Calu3 (cell line): ENCODE measurements around the gene MCTP1. TPM values are rescaled to one million over a fixed set of nuclear protein-coding genes. Genes with fewer than 3 reads are reported as not detected.

ENCODE experiments used
- BruUV-seq: library from RNA; stranded (reverse); fragments of 400-500 nt; replicated peaks from 2 replicates; lab custom pipeline; 2021; lab: Mats Ljungman, UMichigan
- CTCF ChIA-PET: fragments of 300-600 bp; sonication (Branson Sonifier 250); formaldehyde crosslinking; loops from one replicate; lab custom pipeline; 2022; ENCODE audit warnings: antibody characterized with exemption; lab: Charles Lee
- DNase-seq: peaks from one replicate; pipeline ENCODE4 v3.0.0; 2022
- H3K27ac Mint-ChIP-seq: one replicate; pipeline ENCODE4 v1.8.0; 2022; ENCODE audit warnings: mixed read lengths; ENCODE audit not compliant: unreplicated experiment
- H3K27me3 Mint-ChIP-seq: one replicate; pipeline ENCODE4 v1.8.0; 2022; ENCODE audit warnings: mixed read lengths; ENCODE audit not compliant: unreplicated experiment
- H3K36me3 Mint-ChIP-seq: one replicate; pipeline ENCODE4 v1.8.0; 2022; ENCODE audit warnings: mild to moderate bottlenecking, moderate library complexity, mixed read lengths; ENCODE audit not compliant: insufficient read depth, unreplicated experiment
- H3K4me1 Mint-ChIP-seq: one replicate; pipeline ENCODE4 v1.8.0; 2022; ENCODE audit warnings: mild to moderate bottlenecking, low read depth, mixed read lengths; ENCODE audit not compliant: unreplicated experiment
- H3K4me3 Mint-ChIP-seq: one replicate; pipeline ENCODE4 v1.8.0; 2022; ENCODE audit warnings: mild to moderate bottlenecking, low read depth, moderate library complexity, mixed read lengths; ENCODE audit not compliant: unreplicated experiment
- H3K9me3 Mint-ChIP-seq: one replicate; pipeline ENCODE4 v1.8.0; 2022; ENCODE audit warnings: low read depth, mixed read lengths; ENCODE audit not compliant: unreplicated experiment
- intact Hi-C: fragments of 100-400 bp; cut with micrococcal nuclease; formaldehyde crosslinking; loops from one replicate; pipeline ENCODE4 v1.10.0; 2022; ENCODE audit not compliant: unreplicated experiment
- total RNA-seq: library from RNA; stranded (reverse); gene quantifications from 2 replicates; pipeline ENCODE4 v1.2.3, GENCODE V29; 2022
- TF ChIP-seq, protein P1 (sequence below): fragments of 200-600 bp; IDR thresholded peaks from one replicate; pipeline ENCODE4 v1.8.0; 2022; ENCODE audit warnings: antibody characterized with exemption; ENCODE audit not compliant: unreplicated experiment

Gene MCTP1
- total RNA-seq, 1 experiment from 2014 or later = 28.4 TPM

GRCh38 chr5:95220381-95220780, 64.5 kb downstream of the MCTP1 start:
- Mint-ChIP-seq H3K27ac (no peak overlapping the region), H3K4me1 (no peaks in the 10 kb centered on the region), H3K9me3 (no peaks in the 10 kb centered on the region), H3K4me3 (no peak overlapping the region), H3K27me3 (no peaks in the 10 kb centered on the region), H3K36me3 (no peaks in the 10 kb centered on the region)
- TF ChIP-seq, protein P1, sequence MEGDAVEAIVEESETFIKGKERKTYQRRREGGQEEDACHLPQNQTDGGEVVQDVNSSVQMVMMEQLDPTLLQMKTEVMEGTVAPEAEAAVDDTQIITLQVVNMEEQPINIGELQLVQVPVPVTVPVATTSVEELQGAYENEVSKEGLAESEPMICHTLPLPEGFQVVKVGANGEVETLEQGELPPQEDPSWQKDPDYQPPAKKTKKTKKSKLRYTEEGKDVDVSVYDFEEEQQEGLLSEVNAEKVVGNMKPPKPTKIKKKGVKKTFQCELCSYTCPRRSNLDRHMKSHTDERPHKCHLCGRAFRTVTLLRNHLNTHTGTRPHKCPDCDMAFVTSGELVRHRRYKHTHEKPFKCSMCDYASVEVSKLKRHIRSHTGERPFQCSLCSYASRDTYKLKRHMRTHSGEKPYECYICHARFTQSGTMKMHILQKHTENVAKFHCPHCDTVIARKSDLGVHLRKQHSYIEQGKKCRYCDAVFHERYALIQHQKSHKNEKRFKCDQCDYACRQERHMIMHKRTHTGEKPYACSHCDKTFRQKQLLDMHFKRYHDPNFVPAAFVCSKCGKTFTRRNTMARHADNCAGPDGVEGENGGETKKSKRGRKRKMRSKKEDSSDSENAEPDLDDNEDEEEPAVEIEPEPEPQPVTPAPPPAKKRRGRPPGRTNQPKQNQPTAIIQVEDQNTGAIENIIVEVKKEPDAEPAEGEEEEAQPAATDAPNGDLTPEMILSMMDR = no peak
- no peak for DNase-seq
- CTCF ChIA-PET = no interaction called here
- no TSS peak for BruUV-seq
- intact Hi-C loops = no loop called here

- Mint-ChIP-seq H3K4me1 (no peaks in the 10 kb centered on the region), H3K27ac (no peak overlapping the region), H3K27me3 (no peaks in the 10 kb centered on the region), H3K4me3 (no peak overlapping the region), H3K9me3 (no peaks in the 10 kb centered on the region), H3K36me3 (no peaks in the 10 kb centered on the region)
- CTCF ChIA-PET = no interaction called here
- no TSS peak for BruUV-seq
- DNase-seq = no peak
- intact Hi-C loops = no loop called here
- TF ChIP-seq, protein P1 = no peak
Measured at GRCh38 chr5:95219411-95219810, 65.5 kb downstream of the MCTP1 start.

GRCh38 chr5:95217881-95218280, 67.0 kb downstream of the MCTP1 start:
- CTCF ChIA-PET = no interaction called here
- Mint-ChIP-seq H3K36me3 (no peaks in the 10 kb centered on the region), H3K4me1 (no peaks in the 10 kb centered on the region), H3K4me3 (no peak overlapping the region), H3K9me3 (no peaks in the 10 kb centered on the region), H3K27me3 (no peaks in the 10 kb centered on the region), H3K27ac (no peak overlapping the region)
- no TSS peak for BruUV-seq
- TF ChIP-seq, protein P1 = no peak
- DNase-seq = no peak
- intact Hi-C loops = no loop called here

- intact Hi-C loops = no loop called here
- Mint-ChIP-seq H3K4me3 (no peak overlapping the region), H3K9me3 (no peaks in the 10 kb centered on the region), H3K27me3 (no peaks in the 10 kb centered on the region), H3K4me1 (no peaks in the 10 kb centered on the region), H3K36me3 (no peaks in the 10 kb centered on the region), H3K27ac (no peak overlapping the region)
- CTCF ChIA-PET = no interaction called here
- no peak for DNase-seq
- no TSS peak for BruUV-seq
- TF ChIP-seq, protein P1 = no peak
Measured at GRCh38 chr5:95217351-95217750, 67.5 kb downstream of the MCTP1 start.
